ENCODE results near the gene SGCD.
A peak's percentile ranks its signal among the peaks of the same experiment; 100 is the strongest.

DNA sequence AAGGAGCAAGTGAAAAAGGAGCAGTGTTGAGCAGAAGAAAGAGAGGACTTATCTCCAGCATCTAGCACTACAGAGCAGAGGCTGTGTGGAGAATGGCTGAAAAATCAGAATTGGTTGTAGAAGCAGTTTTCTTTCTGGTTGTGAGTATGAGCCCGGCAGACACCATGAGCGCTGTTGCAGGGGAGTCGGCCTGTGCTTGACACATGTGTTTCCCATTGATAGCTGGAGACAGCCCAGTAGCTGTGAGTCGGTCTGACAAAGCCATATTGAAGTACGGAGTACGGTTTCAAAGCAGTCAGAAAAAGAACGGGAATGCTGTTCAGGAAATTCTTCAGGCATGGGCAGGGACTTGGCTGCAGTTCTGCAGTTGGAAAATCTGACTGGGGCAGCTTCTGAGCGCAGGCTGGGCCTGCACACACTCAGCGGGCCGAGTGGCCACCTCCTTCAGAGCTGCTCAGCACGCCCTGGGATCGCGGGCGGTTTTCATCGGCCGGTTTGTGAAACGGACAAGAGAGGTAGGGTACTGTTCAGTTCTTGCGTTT lies at the start of gene SGCD:
- TF ChIP-seq, protein P1, sequence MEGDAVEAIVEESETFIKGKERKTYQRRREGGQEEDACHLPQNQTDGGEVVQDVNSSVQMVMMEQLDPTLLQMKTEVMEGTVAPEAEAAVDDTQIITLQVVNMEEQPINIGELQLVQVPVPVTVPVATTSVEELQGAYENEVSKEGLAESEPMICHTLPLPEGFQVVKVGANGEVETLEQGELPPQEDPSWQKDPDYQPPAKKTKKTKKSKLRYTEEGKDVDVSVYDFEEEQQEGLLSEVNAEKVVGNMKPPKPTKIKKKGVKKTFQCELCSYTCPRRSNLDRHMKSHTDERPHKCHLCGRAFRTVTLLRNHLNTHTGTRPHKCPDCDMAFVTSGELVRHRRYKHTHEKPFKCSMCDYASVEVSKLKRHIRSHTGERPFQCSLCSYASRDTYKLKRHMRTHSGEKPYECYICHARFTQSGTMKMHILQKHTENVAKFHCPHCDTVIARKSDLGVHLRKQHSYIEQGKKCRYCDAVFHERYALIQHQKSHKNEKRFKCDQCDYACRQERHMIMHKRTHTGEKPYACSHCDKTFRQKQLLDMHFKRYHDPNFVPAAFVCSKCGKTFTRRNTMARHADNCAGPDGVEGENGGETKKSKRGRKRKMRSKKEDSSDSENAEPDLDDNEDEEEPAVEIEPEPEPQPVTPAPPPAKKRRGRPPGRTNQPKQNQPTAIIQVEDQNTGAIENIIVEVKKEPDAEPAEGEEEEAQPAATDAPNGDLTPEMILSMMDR (IDR thresholded peaks at IDR 0.05): no peak
- peak in 1 of 2 donors; percentile 68 for TF ChIP-seq POLR2A (IDR thresholded peaks at IDR 0.05)
